DMS 273 (cell line): ENCODE measurements around the gene TRIM61.

Experiments
- DNase-seq: peaks from one replicate; lab custom pipeline; 2025; ENCODE audit not compliant: unreplicated experiment; lab: John Stamatoyannopoulos, UW

TRIM61 gene

GRCh38 chr4:164918956-164919355 lies 58.5 kb downstream of the TRIM61 start:
- DNase-seq: no peak
